Body of pancreas (tissue), 2 donors: ENCODE measurements around the gene TOR1AIP2. TPM values are rescaled to one million over a fixed set of nuclear protein-coding genes. Genes with fewer than 3 reads are reported as not detected.

Experiments used
- total RNA-seq, 2 donors: library from RNA; depleted of rRNA; stranded (reverse); fragments of >200 nt; gene quantifications; one replicate each; pipeline ENCODE4 v1.1.0, GENCODE V29; 2016

The TOR1AIP2 gene
- total RNA-seq, 2 donors from 2014 or later, result 44.1 to 44.8 TPM

Other genes with a start within 250 kb of the TOR1AIP2 start
- under 1 TPM in 1 of 2 donors, not detected in 1; 0.26 TPM for gene FAM163A, start 134.5 kb downstream of the TOR1AIP2 start, total RNA-seq
- gene TOR1AIP1, start 4.5 kb upstream of the TOR1AIP2 start, total RNA-seq, result 10 to 100 TPM; 22.7 to 29.1 TPM
- 10 to 100 TPM; 41.5 to 55.4 TPM for gene CEP350, start 77.0 kb upstream of the TOR1AIP2 start, total RNA-seq